ENCODE measurements around the gene SPDYE4. TPM values are rescaled to one million over a fixed set of nuclear protein-coding genes. Genes with fewer than 3 reads are reported as not detected.

The SPDYE4 gene
- total and polyA plus RNA-seq, 4 donors: not detected

GRCh38 chr17:8797621-8798175 is 39.4 kb upstream of the SPDYE4 start:
- peaks cover 0 to 2% (median 0%) of the 10 kb centered on the region in 5 donors for H3K4me1 ChIP-seq (ENCODE audit: control insufficient read depth in 5 of 5, insufficient read depth in 5 of 5, low read length in 5 of 5)
- H3K27ac ChIP-seq (ENCODE audit: low read depth in 1 of 2, low read length in 1 of 2): no peak overlapping the region
- no peaks in the 10 kb centered on the region for H3K9me3 ChIP-seq (ENCODE audit: control insufficient read depth in 4 of 4, insufficient read depth in 3 of 4, low read length in 3 of 4)
- no peak for DNase-seq
- no peaks in the 10 kb centered on the region for H3K36me3 ChIP-seq (ENCODE audit: control insufficient read depth in 4 of 4, insufficient read depth in 4 of 4, low read length in 4 of 4)
- H3K27me3 ChIP-seq (ENCODE audit: control insufficient read depth in 3 of 3, insufficient read depth in 3 of 3, low read length in 2 of 3): peaks cover 0 to 41% (median 5%) of the 10 kb centered on the region in 3 donors
- H3K4me3 ChIP-seq: no peak overlapping the region
- TF ChIP-seq, protein P1, sequence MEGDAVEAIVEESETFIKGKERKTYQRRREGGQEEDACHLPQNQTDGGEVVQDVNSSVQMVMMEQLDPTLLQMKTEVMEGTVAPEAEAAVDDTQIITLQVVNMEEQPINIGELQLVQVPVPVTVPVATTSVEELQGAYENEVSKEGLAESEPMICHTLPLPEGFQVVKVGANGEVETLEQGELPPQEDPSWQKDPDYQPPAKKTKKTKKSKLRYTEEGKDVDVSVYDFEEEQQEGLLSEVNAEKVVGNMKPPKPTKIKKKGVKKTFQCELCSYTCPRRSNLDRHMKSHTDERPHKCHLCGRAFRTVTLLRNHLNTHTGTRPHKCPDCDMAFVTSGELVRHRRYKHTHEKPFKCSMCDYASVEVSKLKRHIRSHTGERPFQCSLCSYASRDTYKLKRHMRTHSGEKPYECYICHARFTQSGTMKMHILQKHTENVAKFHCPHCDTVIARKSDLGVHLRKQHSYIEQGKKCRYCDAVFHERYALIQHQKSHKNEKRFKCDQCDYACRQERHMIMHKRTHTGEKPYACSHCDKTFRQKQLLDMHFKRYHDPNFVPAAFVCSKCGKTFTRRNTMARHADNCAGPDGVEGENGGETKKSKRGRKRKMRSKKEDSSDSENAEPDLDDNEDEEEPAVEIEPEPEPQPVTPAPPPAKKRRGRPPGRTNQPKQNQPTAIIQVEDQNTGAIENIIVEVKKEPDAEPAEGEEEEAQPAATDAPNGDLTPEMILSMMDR (IDR thresholded peaks at IDR 0.05; ENCODE audit: control extremely low read depth, extremely low read depth): no peak
- no peak overlapping the region for H3K9ac ChIP-seq (ENCODE audit: insufficient read depth in 1 of 2, low read length in 2 of 2)
- no peak for ATAC-seq (ENCODE audit: insufficient read depth, low FRiP score)
- WGBS, 2 donors: 86% methylated on average over 14 of the region's 14 CpGs

GRCh38 chr17:8794636-8795035 is 36.3 kb upstream of the SPDYE4 start:
- 29 to 46% methylated on average over 7 of the region's 7 CpGs for WGBS, 2 donors
- TF ChIP-seq, protein P1 (IDR thresholded peaks at IDR 0.05; ENCODE audit: control extremely low read depth, extremely low read depth): no peak
- H3K4me1 ChIP-seq (ENCODE audit: control insufficient read depth in 5 of 5, insufficient read depth in 5 of 5, low read length in 5 of 5): peaks cover 0 to 2% (median 0%) of the 10 kb centered on the region in 5 donors

GRCh38 chr17:8793649-8794048 is 35.3 kb upstream of the SPDYE4 start:
- H3K4me3 ChIP-seq: no peak overlapping the region
- peaks cover 0 to 28% (median 5%) of the 10 kb centered on the region in 3 donors for H3K27me3 ChIP-seq (ENCODE audit: control insufficient read depth in 3 of 3, insufficient read depth in 3 of 3, low read length in 2 of 3)
- no peak overlapping the region for H3K27ac ChIP-seq (ENCODE audit: low read depth in 1 of 2, low read length in 1 of 2)
- ATAC-seq (ENCODE audit: insufficient read depth, low FRiP score) (no peak), DNase-seq (no peak)
- no peak overlapping the region for H3K9ac ChIP-seq (ENCODE audit: insufficient read depth in 1 of 2, low read length in 2 of 2)
- TF ChIP-seq, protein P1 (IDR thresholded peaks at IDR 0.05; ENCODE audit: control extremely low read depth, extremely low read depth): no peak
- H3K36me3 ChIP-seq (ENCODE audit: control insufficient read depth in 4 of 4, insufficient read depth in 4 of 4, low read length in 4 of 4): no peaks in the 10 kb centered on the region
- no peaks in the 10 kb centered on the region for H3K4me1 ChIP-seq (ENCODE audit: control insufficient read depth in 5 of 5, insufficient read depth in 5 of 5, low read length in 5 of 5)
- WGBS, 2 donors: 7 to 31% methylated on average over 2 of the region's 2 CpGs
- peaks cover 0 to 8% (median 3%) of the 10 kb centered on the region in 4 donors for H3K9me3 ChIP-seq (ENCODE audit: control insufficient read depth in 4 of 4, insufficient read depth in 3 of 4, low read length in 3 of 4)

More at GRCh38 chr17:8794636-8795035, 36.3 kb upstream of the SPDYE4 start:
- no peak overlapping the region for H3K27ac ChIP-seq (ENCODE audit: low read depth in 1 of 2, low read length in 1 of 2)
- ATAC-seq (ENCODE audit: insufficient read depth, low FRiP score) (no peak), DNase-seq (peak in 2 of 3 donors; percentile 50 to 60)
- H3K9me3 ChIP-seq (ENCODE audit: control insufficient read depth in 4 of 4, insufficient read depth in 3 of 4, low read length in 3 of 4): peaks cover 0 to 8% (median 3%) of the 10 kb centered on the region in 4 donors
- H3K4me3 ChIP-seq: no peak overlapping the region
- no peak overlapping the region for H3K9ac ChIP-seq (ENCODE audit: insufficient read depth in 1 of 2, low read length in 2 of 2)
- H3K27me3 ChIP-seq (ENCODE audit: control insufficient read depth in 3 of 3, insufficient read depth in 3 of 3, low read length in 2 of 3): peaks cover 0 to 31% (median 5%) of the 10 kb centered on the region in 3 donors
- H3K36me3 ChIP-seq (ENCODE audit: control insufficient read depth in 4 of 4, insufficient read depth in 4 of 4, low read length in 4 of 4): no peaks in the 10 kb centered on the region

GRCh38 chr17:8792646-8793045 is 34.3 kb upstream of the SPDYE4 start:
- H3K4me3 ChIP-seq: no peak overlapping the region
- peaks cover 0 to 17% (median 5%) of the 10 kb centered on the region in 3 donors for H3K27me3 ChIP-seq (ENCODE audit: control insufficient read depth in 3 of 3, insufficient read depth in 3 of 3, low read length in 2 of 3)
- TF ChIP-seq, protein P1 (IDR thresholded peaks at IDR 0.05; ENCODE audit: control extremely low read depth, extremely low read depth): no peak
- H3K36me3 ChIP-seq (ENCODE audit: control insufficient read depth in 4 of 4, insufficient read depth in 4 of 4, low read length in 4 of 4): no peaks in the 10 kb centered on the region
- 61 to 81% methylated on average over 6 of the region's 6 CpGs for WGBS, 2 donors
- ATAC-seq (ENCODE audit: insufficient read depth, low FRiP score) (no peak), DNase-seq (no peak)
- no peaks in the 10 kb centered on the region for H3K4me1 ChIP-seq (ENCODE audit: control insufficient read depth in 5 of 5, insufficient read depth in 5 of 5, low read length in 5 of 5)
- H3K9me3 ChIP-seq (ENCODE audit: control insufficient read depth in 4 of 4, insufficient read depth in 3 of 4, low read length in 3 of 4): peaks cover 0 to 8% (median 3%) of the 10 kb centered on the region in 4 donors
- no peak overlapping the region for H3K9ac ChIP-seq (ENCODE audit: insufficient read depth in 1 of 2, low read length in 2 of 2)
- H3K27ac ChIP-seq (ENCODE audit: low read depth in 1 of 2, low read length in 1 of 2): no peak overlapping the region
